GM21381 (cell line): ENCODE data around the gene SLC38A1.

Experiments
- ATAC-seq: cut with Tn5 transposase; IDR thresholded peaks from one replicate; pipeline ENCODE4 v1.9.1; 2021; ENCODE audit warnings: mild to moderate bottlenecking, moderate library complexity; ENCODE audit not compliant: unreplicated experiment

The SLC38A1 gene

DNA sequence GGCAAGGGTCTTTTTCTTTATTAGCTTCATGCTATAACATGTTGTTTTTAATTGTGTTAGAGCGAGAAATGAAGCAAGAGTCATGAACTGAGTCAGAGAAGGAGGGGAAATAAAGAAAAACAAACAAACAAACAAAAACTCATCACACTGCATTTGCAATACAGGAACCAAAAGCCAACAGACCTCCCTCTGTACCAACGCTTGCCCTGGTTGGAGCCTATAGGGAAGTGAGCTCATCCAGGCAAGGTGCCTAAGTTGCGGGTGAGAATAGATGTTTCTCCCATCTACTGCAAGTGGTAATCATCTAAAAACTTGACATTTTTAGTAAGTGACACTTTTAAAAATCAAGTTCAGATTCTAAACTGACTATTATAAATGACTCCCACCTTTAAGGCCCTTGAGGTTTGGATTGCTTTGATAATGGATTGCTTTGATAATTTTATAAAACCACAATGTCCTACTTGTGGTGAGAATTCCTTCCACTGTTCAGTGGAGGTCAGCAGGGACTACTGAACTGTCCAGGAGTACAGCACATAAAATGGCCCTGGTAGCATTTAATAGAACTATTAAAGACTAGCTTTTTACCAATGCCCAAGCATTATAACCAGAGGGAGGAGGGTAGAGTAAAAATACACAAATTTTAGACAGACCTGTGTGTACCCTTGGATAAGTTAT is 31.3 kb downstream of the SLC38A1 start:
- no peak for ATAC-seq

- no peak for ATAC-seq
Measured at GRCh38 chr12:46234000-46234399, 34.8 kb downstream of the SLC38A1 start.

DNA sequence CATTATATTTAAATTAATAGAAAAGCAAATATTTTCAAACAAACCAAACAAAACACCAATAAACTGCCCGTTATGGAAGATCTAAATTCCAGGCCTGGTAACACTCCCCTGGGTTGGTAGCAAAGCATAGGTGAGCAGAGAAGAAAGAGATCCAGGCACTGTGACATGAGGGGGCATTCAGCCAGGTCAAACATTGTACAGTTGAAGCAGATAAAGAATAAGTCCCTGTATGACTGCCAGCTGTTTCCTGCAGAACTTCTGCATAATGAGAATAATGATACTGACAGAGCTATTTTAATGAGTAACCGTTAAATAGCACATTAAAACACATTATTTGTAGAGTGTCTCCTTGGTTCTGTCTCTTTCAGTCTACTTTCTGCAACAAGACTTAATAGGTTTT is 35.4 kb downstream of the SLC38A1 start:
- no peak for ATAC-seq

GRCh38 chr12:46230983-46231382 is 37.9 kb downstream of the SLC38A1 start:
- no peak for ATAC-seq

DNA sequence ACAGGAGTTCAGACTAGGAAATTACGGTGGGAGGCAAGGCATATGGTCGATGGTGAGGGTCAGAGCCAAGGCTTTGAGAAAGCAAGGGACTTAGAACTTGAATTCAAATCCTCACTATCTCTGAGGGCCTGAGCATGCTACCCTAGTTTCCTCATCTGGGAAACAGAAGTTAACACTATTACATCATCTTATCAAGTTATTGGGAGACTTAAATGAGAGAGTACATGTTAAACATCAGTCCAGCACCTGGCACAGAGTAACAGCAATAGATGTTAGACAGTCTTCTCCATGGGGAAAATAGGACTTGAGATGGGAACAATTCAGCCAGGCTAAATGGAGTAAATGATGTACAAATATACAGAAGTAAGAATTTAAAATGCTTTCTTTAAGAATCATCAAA is 38.5 kb downstream of the SLC38A1 start:
- no peak for ATAC-seq

DNA sequence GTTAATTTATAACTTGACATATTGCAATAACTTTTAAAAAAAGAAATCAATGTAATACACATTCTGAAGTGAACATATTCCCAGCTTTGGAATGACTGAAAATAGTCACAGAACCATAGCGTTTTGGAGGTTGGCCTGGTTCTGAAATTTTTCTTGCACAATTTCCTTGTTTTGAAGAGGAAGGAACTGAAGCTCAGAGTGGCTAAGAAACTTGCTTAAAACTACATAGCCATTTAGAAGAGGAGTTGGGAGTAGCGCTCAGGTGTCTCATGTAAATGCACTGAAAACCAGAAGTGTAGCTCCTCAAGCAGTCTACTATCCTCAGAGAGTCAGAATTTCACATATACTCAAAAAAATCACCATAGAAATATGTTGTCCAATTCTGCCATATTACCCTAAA is 41.2 kb downstream of the SLC38A1 start:
- no peak for ATAC-seq

- no peak for ATAC-seq
Measured at GRCh38 chr12:46224386-46224785, 44.5 kb downstream of the SLC38A1 start.

- ATAC-seq = no peak
Measured at GRCh38 chr12:46223047-46223446, 45.8 kb downstream of the SLC38A1 start.

GRCh38 chr12:46222636-46223035 is 46.2 kb downstream of the SLC38A1 start:
- ATAC-seq = no peak

- no peak for ATAC-seq
Measured at GRCh38 chr12:46221255-46222128, 47.4 kb downstream of the SLC38A1 start.

GRCh38 chr12:46219877-46220655 is 48.8 kb downstream of the SLC38A1 start:
- no peak for ATAC-seq

- no peak for ATAC-seq
Measured at GRCh38 chr12:46219132-46219876, 49.5 kb downstream of the SLC38A1 start.

DNA sequence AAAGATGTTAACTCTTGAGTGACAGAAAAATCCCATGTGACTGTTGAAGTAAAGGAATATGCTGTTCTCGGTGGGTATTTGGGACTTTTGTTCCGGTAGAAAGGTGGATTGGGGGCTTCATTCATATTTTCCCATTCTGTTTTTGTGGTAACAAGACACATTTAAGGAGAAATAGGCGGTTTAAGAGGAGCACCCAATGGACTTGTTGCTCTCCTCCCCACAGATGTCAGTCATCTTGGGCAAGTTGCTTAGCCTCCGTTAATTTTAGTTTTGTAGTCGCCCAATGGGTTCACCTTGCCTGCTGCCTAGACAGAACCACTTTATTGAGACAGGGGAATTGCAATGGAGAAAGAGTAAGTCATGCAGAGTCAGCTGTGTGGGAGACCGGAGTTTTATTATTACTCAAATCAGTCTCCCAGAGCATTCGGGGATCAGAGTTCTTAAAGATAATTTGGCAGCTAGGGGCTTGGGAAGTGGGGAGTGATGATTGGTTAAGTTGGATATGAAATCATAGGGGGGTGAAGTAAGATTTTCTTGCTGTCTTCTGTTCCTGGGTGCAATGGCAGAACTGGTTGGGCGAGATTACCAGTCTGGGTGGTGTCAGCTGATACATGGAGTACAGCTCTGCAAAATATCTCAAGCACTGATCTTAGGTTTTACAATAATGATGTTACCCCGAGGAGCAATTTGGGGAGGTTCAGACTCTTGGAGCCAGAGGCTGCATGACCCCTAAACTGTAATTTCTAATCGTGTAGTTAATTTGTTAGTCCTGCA is 50.3 kb downstream of the SLC38A1 start:
- ATAC-seq = no peak

GRCh38 chr12:46217541-46218321 is 51.1 kb downstream of the SLC38A1 start:
- ATAC-seq = peak; percentile 64

DNA sequence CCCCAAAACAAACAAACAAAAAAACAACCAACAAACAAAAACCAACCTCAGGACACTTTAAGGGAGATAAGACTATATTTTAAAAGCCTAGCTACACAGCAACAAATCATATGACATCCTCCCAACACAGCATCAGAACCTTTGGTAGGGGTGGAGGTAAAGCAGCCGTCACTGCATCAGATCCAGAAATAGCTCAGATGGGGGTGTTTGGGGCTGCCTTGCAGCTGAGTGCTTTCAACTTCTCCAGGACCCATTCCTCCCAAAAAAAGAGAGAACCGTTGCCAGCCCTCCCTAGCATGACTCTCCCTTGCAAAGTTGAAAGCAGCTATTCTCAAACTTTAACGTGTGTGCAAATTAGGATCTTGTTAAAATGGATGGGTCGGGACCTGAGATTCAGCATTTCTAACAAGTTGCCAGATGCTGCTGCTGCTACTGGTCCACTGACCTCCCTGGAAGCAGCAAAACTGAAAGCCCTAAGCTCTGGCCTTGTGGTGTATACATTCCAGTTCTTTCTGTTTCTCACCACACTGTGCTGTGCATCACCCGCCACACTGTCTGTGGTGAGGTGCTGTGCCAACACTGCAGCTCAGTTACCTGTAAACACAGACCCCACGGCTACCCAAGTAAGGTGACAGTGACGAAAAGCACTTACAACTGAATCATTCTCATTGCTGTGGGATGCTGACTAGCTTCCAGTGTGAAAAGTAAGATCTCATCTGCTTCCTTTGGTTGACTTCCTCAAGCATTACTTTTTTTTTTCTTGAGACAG is 54.0 kb downstream of the SLC38A1 start:
- peak; percentile 65 for ATAC-seq

DNA sequence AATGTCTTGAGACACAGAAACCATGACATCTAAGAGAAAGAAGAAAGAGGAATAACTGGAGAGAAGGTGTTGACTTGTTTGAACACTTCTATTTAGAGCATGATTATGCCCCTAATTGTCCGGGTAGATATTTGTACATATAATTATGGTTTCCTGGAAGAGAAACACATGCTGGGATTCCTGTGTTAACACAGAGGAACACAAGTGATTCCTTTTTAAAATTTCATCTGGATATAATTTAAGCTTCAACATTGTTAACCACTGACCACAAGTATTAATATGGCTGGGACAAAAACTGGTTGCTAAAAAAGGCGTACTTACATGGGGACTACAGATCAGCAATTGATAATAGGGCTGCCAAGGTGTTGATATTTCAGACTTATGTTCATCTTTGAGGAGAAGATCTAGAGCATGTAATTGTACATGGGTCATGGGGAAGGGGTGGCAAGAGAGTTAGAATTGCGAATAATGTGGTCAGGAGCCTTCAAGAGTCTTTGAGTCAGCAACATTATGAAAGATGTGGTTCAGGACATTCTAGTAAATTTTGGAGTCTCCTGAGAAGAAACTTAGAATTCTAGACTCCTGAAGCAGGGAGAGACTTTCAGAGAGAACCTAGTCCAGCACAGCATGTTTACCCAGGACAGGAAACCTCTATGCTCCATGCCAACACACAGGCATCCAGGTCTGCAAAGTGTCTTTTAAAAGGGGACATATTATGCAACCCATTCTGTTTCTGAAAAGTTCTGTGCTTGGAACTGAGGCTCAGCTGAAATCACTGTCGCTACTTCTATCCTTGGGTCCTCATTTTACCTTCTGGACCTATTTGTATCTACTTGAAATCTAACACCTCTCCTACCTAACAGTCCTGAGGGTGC is 56.5 kb downstream of the SLC38A1 start:
- ATAC-seq = no peak

- ATAC-seq = no peak
Measured at GRCh38 chr12:46210873-46211439, 57.9 kb downstream of the SLC38A1 start.
